ENCODE measurements around the gene UBAC2.
A peak's percentile ranks its signal among the peaks of the same experiment; 100 is the strongest.

UBAC2 gene, protein sequence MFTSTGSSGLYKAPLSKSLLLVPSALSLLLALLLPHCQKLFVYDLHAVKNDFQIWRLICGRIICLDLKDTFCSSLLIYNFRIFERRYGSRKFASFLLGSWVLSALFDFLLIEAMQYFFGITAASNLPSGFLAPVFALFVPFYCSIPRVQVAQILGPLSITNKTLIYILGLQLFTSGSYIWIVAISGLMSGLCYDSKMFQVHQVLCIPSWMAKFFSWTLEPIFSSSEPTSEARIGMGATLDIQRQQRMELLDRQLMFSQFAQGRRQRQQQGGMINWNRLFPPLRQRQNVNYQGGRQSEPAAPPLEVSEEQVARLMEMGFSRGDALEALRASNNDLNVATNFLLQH

DNA sequence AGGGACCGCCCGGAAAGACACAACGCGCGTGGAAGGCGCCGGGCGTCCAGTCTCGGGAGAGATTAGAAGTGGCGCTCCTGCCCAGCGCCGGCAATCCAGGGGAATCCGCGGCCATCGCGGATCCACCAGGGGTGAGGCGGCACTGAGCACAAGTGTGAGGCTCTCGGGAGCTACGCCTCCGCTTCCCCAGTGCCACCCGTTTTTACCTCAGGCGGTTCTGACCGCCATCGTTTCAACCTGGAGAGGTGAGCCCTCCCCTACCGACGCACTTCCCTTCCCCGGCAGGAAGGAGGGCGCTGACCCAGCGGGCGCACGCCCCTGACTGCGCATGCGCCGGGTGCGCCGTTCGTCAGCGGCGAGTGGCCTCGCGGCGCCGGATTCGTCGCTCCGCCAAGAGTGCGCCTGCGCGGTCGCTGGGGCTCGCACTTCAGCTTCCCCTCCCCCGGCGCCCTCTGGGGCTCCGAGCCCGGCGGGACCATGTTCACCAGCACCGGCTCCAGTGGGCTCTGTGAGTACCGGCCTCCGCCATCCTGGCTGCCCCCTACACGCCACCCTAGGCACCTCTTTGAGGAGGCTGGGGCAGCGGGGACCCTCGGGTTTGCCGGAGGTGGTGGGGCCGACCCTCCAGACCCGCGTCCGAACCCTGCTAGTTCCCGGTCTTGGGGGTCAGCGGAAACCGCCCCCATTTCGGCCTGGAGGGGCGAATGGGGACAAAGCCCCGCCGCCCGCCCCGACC, at the start of gene UBAC2:
Gene UBAC2 (plus strand): TSS at position 423 of the 736 bp plus-strand sequence. CDS start 55 bp downstream, at position 478.
- peak; percentile 88 to 91 for DNase-seq

DNA sequence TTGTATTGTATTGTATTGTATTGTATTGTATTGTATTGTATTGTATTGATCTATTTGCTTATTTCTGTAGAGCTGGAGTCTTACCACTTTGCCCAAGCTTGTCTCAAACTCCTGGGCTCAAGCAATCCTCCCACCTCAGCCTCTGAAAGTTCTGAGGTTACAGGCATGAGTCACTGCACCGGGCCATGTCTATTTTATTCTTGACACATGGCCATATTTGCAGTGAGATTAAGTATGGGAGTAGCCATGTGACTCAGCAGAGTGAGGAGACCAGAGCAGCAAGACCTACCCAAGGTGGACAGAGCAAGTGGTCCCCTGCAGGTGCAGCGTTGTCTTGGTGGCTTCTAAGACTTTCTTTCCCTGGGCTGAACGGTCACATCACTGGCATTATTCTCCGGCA, 49.1 kb upstream of the UBAC2 start:
- no peak for DNase-seq

DNA sequence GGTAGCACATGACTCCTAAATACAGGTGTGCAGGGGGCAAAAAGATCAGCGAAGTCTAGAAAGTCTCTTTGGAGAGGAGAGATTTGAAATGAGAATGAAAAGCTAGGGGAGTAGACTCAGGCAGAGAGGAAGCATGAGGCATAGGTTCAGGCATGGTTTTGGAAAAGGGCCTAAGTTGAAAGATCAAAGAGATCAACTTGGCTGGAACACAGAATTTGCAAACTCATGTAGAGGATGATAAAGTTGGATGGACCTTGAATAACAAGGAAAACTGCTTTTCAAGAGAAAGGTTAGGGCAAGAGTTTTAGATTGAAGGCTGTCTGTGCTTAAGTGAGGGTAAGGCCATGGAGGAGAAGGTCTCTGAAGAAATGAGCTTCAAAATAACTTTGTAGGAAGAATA, 47.4 kb upstream of the UBAC2 start:
- DNase-seq = no peak

DNA sequence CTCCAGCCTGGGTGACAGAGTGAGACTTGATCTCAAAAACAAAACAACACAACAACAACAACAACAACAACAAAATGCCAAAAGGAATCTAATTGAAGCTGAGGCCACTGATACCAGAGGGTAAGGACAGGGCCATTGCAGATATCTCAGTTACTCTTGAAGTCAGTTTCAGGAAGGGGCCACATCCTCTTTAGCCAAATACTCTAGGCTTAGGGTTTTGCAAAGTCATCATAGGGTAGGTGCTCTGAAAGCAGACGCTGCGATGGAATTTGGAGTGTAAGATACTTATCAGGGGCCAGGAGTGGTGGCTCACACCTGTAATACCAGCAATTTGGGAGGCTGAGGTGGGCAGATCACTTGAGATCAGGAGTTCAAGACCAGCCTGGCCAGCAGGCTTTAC, 46.6 kb upstream of the UBAC2 start:
- no peak for DNase-seq

DNA sequence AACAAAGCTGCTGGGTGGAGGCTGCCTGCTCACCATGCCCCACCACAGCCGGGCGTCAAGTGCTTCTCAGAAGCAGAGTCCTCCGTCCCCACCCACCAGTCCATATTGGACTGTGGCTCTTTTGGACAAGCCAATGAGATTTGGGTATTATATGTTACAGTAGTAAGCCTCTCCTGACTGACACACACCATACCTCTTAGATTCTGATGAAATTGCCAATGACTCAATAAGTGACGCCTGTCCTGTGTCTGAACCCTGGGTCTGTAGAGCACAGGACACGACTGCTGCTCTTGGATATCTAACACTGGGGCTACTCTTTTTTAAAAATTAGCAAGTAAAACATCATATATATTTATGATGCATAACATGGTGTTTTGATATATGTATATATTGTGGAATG, 44.8 kb upstream of the UBAC2 start:
- no peak for DNase-seq

DNA sequence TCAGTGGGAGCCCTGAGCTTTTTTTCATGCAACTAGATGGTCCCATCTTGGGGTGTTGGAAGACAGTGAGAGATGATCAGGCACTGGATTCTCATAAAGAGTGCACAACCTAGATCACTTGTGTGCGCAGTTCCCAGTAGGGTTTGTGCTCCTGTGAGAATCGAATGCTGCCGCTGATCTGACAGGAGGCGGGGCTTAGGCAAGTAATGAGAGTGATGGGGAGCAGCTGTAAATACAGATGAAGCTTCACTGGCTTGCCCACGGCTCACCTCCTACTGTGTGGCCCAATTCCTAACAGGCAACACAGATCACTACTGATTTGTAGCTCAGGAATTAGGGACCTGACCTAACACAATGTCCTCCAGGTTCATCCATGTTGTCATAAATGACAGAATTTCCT, 43.6 kb upstream of the UBAC2 start:
- DNase-seq = no peak

DNA sequence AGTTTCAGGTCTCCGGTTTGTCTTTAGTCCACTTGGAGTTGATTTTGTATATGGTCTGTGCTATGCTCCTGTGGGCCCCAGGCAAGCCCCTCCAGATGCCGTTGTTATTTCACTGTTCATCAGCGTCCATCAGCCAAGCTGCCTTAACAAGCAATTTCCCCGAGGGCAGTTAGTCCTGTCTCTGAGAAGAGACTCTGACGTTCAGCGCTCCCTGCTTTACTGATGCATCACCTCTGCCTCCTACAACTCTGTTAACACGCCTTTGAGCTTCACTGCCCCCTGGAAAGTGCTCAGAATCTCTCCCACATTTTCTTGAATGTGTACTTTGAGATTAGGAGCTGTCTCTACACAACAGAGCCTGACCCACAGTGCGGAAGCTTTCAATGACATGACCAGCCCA, 41.8 kb upstream of the UBAC2 start:
- no peak for DNase-seq

DNA sequence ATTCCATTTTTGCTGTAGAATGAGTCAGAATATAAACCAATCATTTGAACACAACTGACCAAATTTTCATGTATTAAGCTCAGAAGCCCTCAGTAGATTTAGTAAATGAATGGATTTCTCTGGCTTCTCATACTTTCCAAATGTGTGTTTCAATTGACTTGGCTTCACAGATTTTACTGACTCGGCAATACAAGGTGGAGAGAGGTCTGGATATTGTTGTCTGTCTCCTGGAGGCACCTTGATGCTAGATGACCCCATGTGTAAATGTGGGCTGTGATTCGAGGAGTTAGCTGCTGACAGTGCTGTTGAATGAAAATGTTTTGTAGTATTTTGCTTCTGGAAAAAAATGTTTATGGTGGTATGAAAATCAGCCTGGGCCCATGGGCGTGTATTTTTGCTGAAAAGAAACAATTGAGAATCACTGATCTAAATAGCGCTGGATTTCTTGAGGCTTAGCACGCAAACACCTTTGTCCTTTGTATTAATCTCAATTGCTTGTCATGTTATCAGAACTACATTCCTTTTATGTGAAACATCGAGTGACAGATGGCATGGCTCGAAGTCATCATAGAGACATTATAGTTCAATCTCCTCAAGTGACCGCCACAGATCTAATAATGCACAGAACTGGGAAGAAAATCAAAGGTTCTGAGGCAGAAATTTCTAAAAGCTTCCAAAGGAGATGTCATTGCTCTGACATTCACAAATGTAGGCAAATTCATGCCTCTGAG, 41.2 kb upstream of the UBAC2 start:
- no peak for DNase-seq

DNA sequence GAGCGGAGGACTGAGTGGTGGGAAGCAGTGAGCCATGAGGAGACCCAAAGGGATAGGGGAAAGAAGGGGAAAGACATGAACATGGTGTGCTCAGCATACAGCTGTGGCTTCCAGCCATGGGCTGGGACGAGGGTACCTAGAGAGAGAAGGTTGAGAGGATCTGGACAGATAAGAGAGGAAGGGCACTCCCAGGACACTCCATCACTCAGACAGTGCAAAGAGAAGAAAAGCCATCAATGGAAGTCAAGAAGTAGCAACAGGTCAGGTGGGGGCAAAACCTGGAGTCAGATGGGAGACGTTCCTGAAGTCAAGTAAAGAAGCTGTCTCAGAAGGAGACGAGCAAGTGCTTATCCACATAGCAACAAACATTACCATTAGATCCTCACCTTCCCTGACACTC, 40.2 kb upstream of the UBAC2 start:
- DNase-seq = no peak

DNA sequence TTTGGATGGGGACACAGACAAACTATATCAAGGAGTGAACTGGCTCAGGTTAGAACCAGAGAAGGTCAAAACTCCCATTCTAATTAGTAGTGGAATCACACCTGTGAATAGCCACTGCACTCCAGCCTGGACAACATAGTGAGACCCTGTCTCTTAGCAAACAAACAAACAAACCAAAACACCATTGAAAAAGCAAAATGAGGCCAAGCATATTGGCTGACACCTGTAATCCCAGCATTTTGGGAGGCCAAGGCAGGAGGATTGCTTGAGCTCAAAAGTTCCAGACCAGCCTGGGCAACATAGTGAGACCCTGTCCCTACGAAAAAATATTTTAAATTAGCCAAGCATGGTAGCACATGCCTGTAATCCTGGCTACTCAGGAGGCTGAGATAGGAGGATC, 39.1 kb upstream of the UBAC2 start:
- DNase-seq = no peak

DNA sequence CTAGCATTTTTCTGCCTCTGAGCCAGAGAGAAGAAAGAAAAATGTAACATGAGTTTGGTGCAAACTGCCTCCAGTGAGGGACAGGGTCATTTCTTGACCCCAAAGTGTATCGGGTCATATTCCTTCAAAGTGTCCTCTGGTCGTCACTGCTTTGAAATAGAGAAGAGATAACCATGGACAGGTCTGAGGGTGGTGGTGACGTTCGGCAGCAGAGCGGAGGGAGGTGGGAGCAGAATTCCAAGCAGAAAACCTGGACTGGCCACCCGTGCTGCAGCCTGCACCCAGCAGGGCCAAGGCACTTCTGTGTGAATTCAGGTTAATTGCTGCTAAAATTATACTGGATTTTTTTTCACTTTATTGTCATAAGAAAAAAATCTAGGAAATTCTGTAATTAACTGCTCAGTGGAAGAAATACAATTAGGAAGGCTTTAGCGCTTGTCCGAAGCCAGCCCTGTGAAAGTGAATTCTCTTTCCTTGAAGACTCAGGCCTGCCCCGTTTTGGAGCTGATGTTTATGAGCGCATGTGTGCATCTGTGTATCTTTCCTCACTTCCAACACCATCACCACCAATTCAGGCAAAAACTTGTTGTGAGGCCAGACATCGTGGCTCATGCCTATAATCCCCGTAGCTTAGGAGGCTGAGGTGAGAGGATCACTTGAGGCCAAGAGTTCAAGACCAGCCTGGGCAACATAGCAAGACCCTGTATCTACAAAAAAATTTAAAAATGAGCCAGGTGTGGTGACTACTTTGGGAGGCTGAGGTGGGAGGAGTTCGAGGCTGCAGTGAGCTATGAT, 37.9 kb upstream of the UBAC2 start:
- no peak for DNase-seq

DNA sequence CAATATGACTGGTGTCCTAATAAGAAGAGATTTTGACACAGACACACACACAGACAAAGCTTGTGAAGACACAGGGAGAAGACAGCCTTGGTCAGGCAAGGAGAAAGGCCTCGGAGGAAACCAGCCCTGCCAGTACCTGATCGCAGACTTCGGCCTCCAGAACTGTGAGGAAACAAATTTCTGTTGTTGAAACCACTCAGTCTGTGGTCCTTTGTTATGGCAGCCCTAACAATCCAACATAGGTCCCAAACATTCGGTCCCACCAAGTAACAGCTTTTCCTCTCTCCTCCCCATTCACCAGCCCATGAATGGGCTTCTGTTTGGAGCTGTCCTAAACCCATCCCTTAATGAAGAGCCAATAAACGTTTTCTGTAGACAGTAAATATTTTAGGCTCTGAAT, 36.4 kb upstream of the UBAC2 start:
- no peak for DNase-seq

DNA sequence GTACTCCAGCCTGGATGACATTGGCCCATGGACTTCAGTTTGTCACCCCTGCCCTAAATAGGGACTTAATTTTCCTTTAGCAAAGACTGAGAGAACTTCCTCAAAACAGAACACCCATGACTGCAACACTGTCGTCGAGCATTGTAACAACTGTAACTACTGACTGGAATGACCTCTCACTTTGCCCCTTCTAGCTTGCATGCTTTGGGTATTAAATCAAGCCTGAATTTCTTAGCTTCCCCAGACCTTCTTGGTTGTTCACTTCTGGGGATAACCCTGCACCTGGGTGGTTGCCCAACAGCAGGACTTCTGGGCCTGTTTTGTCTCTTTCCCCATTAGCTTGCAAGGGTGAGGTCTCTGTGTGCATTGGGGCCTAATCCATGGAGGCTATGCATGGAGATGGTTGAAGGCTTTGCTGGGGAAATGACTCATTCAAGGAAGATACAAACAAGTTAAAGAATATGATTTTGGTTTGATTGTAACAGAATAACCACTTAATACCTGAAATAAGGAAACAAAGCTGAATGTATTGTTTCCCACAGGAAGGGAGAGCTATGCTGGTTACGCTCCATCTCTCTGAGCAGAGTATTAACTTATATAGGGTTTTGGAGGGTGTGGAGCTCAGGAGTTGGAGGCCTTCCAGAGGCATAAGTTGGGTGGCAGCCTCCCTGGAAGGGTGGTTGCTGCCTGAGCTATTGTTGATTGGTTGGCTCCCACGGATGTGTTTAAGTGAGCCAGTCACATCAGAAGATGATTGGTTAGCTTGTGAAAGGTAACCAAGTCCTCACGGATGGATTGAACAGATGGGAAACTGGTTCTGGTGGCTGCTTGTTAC, 34.7 kb upstream of the UBAC2 start:
- DNase-seq = no peak

DNA sequence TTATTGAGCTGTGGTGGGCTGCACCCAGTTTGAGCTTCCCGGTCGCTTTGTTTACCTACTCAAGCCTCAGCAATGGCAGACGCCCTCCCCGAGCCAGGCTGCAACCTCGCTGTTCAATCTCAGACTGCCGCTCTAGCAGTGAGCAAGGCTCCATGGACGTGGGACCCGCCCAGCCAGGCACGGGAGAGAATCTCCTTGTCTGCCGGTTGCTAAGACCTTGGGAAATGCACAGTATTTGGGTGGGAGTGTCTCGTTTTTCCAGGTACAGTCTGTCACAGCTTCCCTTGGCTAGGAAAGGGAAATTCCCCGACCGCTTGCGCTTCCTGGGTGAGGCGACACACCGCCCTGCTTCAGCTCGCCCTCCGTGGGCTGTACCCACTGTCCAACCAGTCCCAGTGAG, 27.7 kb upstream of the UBAC2 start:
- no peak for DNase-seq

DNA sequence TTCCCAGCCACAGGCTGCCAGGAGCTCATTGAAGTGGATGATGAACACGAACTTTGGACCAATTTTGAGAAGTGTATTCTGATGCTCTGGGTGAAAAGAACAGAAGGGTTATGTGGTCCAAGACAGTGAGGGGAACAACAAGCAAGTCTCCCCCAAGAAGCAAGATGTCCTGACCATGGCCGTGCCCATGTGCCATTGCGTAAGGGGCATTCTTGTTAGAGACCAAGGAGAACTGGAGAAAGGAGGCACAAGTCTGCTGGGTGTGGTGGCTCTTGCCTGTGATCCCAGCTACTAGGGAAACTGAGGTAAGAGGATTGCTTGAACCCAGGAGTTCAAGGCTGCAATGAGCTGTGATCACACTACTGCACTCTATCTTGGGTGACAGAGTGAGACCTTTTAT, 27.0 kb upstream of the UBAC2 start:
- no peak for DNase-seq

DNA sequence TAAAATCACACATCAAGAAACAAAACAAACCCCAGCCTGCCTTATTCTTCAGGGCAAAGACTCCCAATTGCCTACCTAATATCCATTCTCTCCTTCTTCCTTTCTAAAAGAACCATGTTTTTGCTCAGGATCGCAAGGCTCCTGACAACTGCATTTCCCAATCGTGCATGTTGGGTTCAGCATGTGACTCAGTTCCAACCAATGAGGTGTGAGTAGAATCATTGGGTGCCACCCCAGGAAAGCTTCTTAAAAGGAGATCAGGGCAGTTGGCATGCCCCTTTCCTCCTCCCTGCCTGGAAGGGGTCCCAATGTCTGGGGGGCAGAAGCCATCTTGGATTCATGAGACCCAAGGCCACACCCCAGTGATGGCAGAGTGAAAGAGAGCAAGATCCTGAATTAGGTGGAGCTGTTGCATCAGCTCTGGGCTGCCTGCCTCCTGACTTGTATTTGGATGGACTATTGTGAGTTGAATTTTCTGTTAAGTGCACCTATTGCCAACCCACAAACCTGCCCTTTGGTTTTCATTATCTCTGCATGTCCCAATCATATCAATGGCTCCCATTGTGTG, 26.0 kb upstream of the UBAC2 start:
- no peak for DNase-seq

DNA sequence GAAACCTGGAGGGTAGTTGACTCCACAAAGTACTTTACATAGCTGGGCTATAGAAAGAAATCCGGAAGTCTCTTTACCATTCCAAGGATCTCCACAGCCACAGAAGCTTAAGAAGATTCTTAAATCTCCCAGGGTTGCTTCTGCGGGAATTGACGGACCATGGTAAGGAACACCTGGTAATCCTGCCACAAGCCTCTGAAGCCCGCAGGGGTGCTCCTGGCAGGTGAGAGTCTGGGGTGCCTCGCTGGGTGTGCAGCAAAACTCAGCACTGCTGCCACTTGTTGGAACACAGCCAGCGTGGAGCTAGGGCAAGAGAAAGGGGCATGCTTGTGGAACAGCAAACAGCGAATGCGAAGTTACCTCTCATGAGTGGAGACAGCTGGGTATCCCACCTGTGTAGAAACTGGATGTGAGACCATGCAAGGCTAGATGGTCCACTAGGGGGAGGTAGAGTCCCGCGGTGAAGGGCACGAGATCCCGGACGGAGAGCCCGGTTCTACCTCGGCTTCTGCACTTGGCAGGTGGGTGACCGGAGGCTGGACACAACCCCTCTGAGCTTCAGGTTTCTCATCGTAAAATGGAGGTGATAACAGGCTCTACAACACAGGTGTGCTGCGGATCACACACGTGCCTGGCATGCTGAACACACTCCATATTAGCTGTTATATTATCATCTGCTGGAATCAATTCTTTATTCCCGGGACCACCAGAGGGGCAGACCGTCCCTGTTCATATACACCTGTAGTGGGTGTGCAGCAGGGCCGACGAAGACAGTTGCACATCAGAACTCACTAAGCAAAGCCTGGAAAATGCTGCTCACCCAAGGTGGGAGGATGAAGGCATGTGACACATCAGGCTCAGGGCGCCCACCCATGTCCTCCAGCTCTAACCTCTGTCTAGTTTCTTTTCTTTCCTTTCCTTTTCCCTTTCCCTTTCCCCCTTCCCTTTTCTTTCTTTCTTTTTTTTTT, 24.1 kb upstream of the UBAC2 start:
- peak; percentile 15 to 30 for DNase-seq

DNA sequence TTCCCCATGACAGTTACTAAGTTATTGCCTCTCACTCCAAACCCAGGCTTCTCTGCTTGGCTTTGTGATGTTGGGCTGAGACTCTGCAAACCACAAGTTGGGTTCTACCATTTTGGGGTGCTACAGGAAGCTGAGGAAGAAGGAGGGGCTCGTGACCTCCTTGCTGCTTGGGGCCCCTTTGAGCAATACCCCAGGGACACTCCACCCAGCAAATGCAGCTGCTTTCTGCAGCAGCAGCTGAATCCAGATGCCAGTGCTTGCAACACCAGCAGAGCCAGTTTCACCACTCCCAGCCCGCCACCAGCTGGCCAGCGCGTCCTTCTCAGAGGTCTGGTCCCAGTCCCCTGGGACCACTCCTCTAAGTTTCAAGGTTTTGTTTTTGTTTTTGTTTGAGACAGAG, 22.0 kb upstream of the UBAC2 start:
- DNase-seq = no peak

DNA sequence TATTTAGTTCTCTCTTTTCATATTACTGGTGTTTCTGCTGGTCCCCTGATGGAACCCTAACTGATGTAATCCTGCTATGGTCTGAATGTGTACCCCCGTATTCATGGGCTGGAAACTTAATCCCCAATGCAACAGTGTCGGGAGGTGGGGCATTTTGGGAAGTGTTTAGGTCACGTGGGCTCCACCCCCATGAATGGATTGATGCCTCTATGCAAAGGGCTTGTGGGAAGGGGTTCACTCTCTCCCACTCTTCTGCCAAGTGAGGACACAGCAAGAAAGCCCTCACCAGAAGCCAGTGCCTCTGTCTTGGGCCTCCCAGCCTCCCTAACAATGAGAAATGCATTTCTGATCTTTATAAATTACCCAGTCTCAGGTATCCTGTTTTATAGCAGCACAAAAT, 21.2 kb upstream of the UBAC2 start:
- no peak for DNase-seq

DNA sequence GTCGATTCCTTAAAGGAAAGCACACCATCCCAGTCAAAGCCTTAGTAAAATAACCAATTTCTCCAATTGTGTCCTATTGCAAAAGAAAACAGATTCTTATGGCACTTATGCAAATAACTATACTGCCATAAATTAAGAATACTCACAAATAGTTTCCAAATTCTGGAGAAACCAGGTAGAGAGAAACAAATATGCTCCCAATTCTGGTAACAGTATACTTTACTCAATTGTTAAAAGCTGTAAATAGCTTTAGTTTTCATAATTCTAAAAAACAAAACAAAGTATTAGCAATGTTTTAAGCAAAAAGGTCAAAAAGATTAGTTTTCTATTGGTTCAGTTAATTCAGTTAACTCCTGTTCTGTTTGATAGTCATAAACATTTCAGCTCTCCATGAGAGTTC, 18.2 kb upstream of the UBAC2 start:
- DNase-seq = no peak

DNA sequence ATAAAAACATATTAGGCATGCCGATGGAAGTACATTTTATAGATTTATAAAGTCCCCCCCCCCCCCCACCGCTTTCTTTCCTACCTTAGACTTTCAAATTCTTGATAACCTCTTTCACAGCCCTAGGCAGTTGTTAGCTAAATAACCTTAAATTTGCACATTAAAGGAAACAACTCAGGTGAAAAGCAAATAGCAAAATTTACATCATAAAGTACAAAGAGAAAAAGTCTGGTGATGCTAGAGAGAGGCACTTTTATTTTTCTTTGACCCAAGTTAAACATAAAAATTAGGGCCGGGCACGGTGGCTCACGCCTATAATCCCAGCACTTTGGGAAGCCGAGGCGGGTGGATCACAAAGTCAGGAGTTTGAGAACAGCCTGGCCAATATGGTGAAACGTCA, 15.0 kb upstream of the UBAC2 start:
- no peak for DNase-seq
